Mesenchymal stem cell (in vitro differentiated cells and primary cell): ENCODE data around the gene SNCB.
"Not testable (repeated sequence)": the region's sequence is repeated elsewhere in the genome, so short reads cannot be mapped to it uniquely, and the experiment has no call there.

Source experiments
- DNase-seq: peaks from one replicate; pipeline ENCODE4 v3.0.0-alpha.2; 2013
- H2AFZ ChIP-seq: one replicate; pipeline ENCODE4 v1.6.1; 2013; ENCODE audit warnings: low read depth, mild to moderate bottlenecking, control low read depth, inconsistent platforms, low read length, moderate library complexity
- H2AK5ac ChIP-seq: 2 replicates; pipeline ENCODE4 v1.6.1; 2013; ENCODE audit warnings: low read length, moderate library complexity, mild to moderate bottlenecking, inconsistent platforms; ENCODE audit not compliant: severe bottlenecking
- H2BK120ac ChIP-seq: one replicate; pipeline ENCODE4 v1.6.1; 2013; ENCODE audit warnings: low read depth, mild to moderate bottlenecking, inconsistent platforms, low read length, moderate library complexity
- H2BK12ac ChIP-seq, 2 experiments: one replicate each; pipeline ENCODE4 v1.6.1; 2013; ENCODE audit warnings: inconsistent platforms in 2 of 2, low read length in 2 of 2, mild to moderate bottlenecking in 2 of 2, moderate library complexity in 2 of 2, control low read depth in 1 of 2
- H2BK15ac ChIP-seq: one replicate; pipeline ENCODE4 v1.6.1; 2013; ENCODE audit warnings: mild to moderate bottlenecking, low read depth, inconsistent platforms; ENCODE audit not compliant: poor library complexity, severe bottlenecking
- H2BK5ac ChIP-seq: 2 replicates; pipeline ENCODE4 v1.6.1; 2013; ENCODE audit warnings: low read depth, mild to moderate bottlenecking, low read length, control low read depth, inconsistent platforms; ENCODE audit not compliant: poor library complexity, severe bottlenecking
- H3K14ac ChIP-seq, 2 experiments: one replicate each; pipeline ENCODE4 v1.6.1; 2013; ENCODE audit warnings: inconsistent platforms in 2 of 2, low read length in 2 of 2, control low read depth in 1 of 2, mild to moderate bottlenecking in 1 of 2, moderate library complexity in 1 of 2
- H3K18ac ChIP-seq, 2 experiments: one replicate each; pipeline ENCODE4 v1.6.1; 2013; ENCODE audit warnings: inconsistent platforms in 2 of 2, low read length in 2 of 2, control low read depth in 1 of 2, low read depth in 1 of 2, mild to moderate bottlenecking in 1 of 2
- H3K23ac ChIP-seq, 2 experiments: one replicate each; pipeline ENCODE4 v1.6.1; 2013; ENCODE audit warnings: inconsistent platforms in 2 of 2, low read length in 2 of 2, mild to moderate bottlenecking in 2 of 2, moderate library complexity in 2 of 2, control low read depth in 1 of 2
- H3K27ac ChIP-seq: 2 replicates; pipeline ENCODE4 v1.5.1; 2013; ENCODE audit warnings: mild to moderate bottlenecking, moderate library complexity, low read length, control low read depth, inconsistent platforms; ENCODE audit not compliant: poor library complexity, severe bottlenecking
- H3K27me3 ChIP-seq, 2 experiments: 2 replicates each; pipeline versions ENCODE4 v1.6.1 to v1.7.0; 2013; ENCODE audit warnings: low read length in 2 of 2, mild to moderate bottlenecking in 2 of 2, moderate library complexity in 2 of 2, control low read depth in 1 of 2, inconsistent platforms in 1 of 2; ENCODE audit not compliant: control insufficient read depth in 1 of 2, insufficient read depth in 1 of 2
- H3K36me3 ChIP-seq, 2 experiments: 2 replicates each; pipeline versions ENCODE4 v1.6.1 to v1.7.0; 2013; ENCODE audit warnings: low read length in 2 of 2, control low read depth in 1 of 2, inconsistent platforms in 1 of 2, low read depth in 1 of 2, mild to moderate bottlenecking in 1 of 2; ENCODE audit not compliant: insufficient read depth in 2 of 2, control insufficient read depth in 1 of 2
- H3K4ac ChIP-seq, 2 experiments: one replicate each; pipeline ENCODE4 v1.6.1; 2013; ENCODE audit warnings: inconsistent platforms in 2 of 2, low read length in 2 of 2, mild to moderate bottlenecking in 2 of 2, moderate library complexity in 2 of 2, control low read depth in 1 of 2, low read depth in 1 of 2
- H3K4me1 ChIP-seq: 2 replicates; pipeline ENCODE4 v1.6.1; 2013; ENCODE audit warnings: low read depth, low read length, control low read depth; ENCODE audit not compliant: control insufficient read depth, insufficient read depth
- H3K4me2 ChIP-seq: 2 replicates; pipeline ENCODE4 v1.6.1; 2013; ENCODE audit warnings: low read length, mild to moderate bottlenecking, inconsistent platforms; ENCODE audit not compliant: poor library complexity, severe bottlenecking
- H3K4me3 ChIP-seq, 2 experiments: 2 replicates each; pipeline versions ENCODE4 v1.5.1 to v1.7.0; 2013; ENCODE audit warnings: low read length in 2 of 2, mild to moderate bottlenecking in 2 of 2, control low read depth in 1 of 2, low read depth in 1 of 2; ENCODE audit not compliant: insufficient read depth in 1 of 2
- H3K79me1 ChIP-seq: replicated peaks from 2 replicates; pipeline ENCODE4 v1.6.1; 2013; ENCODE audit warnings: mild to moderate bottlenecking, control low read depth, low read length, inconsistent platforms; ENCODE audit not compliant: poor library complexity, severe bottlenecking
- H3K9ac ChIP-seq: 2 replicates; pipeline ENCODE4 v1.7.0; 2013; ENCODE audit warnings: mild to moderate bottlenecking, low read length, moderate library complexity
- H3K9me3 ChIP-seq: 2 replicates; pipeline ENCODE4 v1.7.0; 2013; ENCODE audit warnings: mild to moderate bottlenecking, low read length; ENCODE audit not compliant: control insufficient read depth
- H4K8ac ChIP-seq: one replicate; pipeline ENCODE4 v1.6.1; 2013; ENCODE audit warnings: inconsistent platforms, mild to moderate bottlenecking, low read length, moderate library complexity
- H4K91ac ChIP-seq: one replicate; pipeline ENCODE4 v1.6.1; 2013; ENCODE audit warnings: mild to moderate bottlenecking, low read length, inconsistent platforms
- WGBS: methylation state at CpG from one replicate; pipeline ENCODE4 v1.1.7; 2013; ENCODE audit warnings: mixed read lengths; 5-methylcytosine and 5-hydroxymethylcytosine counted together

SNCB gene

GRCh38 chr5:176601901-176602482 is 28.3 kb downstream of the SNCB start:
- no peak overlapping the region for H3K23ac ChIP-seq
- no peak overlapping the region for H3K4ac ChIP-seq
- peak overlapping the region in 1 of 2 experiments; percentile 77 for H3K14ac ChIP-seq
- peaks cover 9 to 26% of the 10 kb centered on the region in 2 experiments for H3K36me3 ChIP-seq
- H4K91ac ChIP-seq, result no peak overlapping the region
- peaks cover 18% of the 10 kb centered on the region for H3K4me1 ChIP-seq
- no peak overlapping the region for H3K9ac ChIP-seq
- no peak overlapping the region for H2AK5ac ChIP-seq
- H3K27me3 ChIP-seq, result peaks cover 0 to 13% of the 10 kb centered on the region in 2 experiments
- H2BK15ac ChIP-seq, result no peak overlapping the region
- H3K4me3 ChIP-seq, result no peak overlapping the region
- no peak overlapping the region for H2BK12ac ChIP-seq
- H2AFZ ChIP-seq, result no peak overlapping the region
- no peak overlapping the region for H4K8ac ChIP-seq
- H3K9me3 ChIP-seq, result no peaks in the 10 kb centered on the region
- 86% methylated on average over 12 of the region's 12 CpGs for WGBS
- H2BK5ac ChIP-seq, result no peak overlapping the region
- H2BK120ac ChIP-seq, result no peak overlapping the region
- H3K27ac ChIP-seq, result no peak overlapping the region
- peaks cover 51% of the 10 kb centered on the region for H3K79me1 ChIP-seq
- no peak overlapping the region for H3K18ac ChIP-seq
- no peak overlapping the region for H3K4me2 ChIP-seq
- no peak for DNase-seq

- not testable (repeated sequence) for H3K18ac ChIP-seq, H4K8ac ChIP-seq, H3K4me3 ChIP-seq, H3K4me2 ChIP-seq, H3K27ac ChIP-seq, H3K23ac ChIP-seq, H2BK120ac ChIP-seq, H2BK15ac ChIP-seq, H3K14ac ChIP-seq, H2BK12ac ChIP-seq, H3K9ac ChIP-seq, H2BK5ac ChIP-seq, H4K91ac ChIP-seq, H2AFZ ChIP-seq, H2AK5ac ChIP-seq, H3K9me3 ChIP-seq, H3K4ac ChIP-seq
- Histone ChIP-seq H3K79me1 (peaks cover 46% of the 10 kb centered on the region), H3K4me1 (peaks cover 20% of the 10 kb centered on the region), H3K36me3 (peaks cover 9 to 25% of the 10 kb centered on the region in 2 experiments), H3K27me3 (peaks cover 0 to 16% of the 10 kb centered on the region in 2 experiments)
- DNase-seq, result peak; percentile 23
- WGBS, result 90% methylated on average over 19 of the region's 19 CpGs
Measured at GRCh38 chr5:176599749-176600430, 30.4 kb downstream of the SNCB start.

GRCh38 chr5:176597417-176598389 is 32.6 kb downstream of the SNCB start:
- peaks cover 38% of the 10 kb centered on the region for H3K79me1 ChIP-seq
- H2AK5ac ChIP-seq, result no peak overlapping the region
- no peaks in the 10 kb centered on the region for H3K9me3 ChIP-seq
- peak overlapping the region in 1 of 2 experiments; percentile 24 for H3K23ac ChIP-seq
- peaks cover 9 to 28% of the 10 kb centered on the region in 2 experiments for H3K36me3 ChIP-seq
- H3K4me2 ChIP-seq, result no peak overlapping the region
- H3K4me1 ChIP-seq, result peaks cover 16% of the 10 kb centered on the region
- H3K27ac ChIP-seq, result no peak overlapping the region
- no peak overlapping the region for H4K8ac ChIP-seq
- no peak overlapping the region for H2BK120ac ChIP-seq
- H3K4me3 ChIP-seq, result no peak overlapping the region
- no peak overlapping the region for H2BK5ac ChIP-seq
- WGBS, result 80% methylated on average over 47 of the region's 47 CpGs
- no peak overlapping the region for H2BK12ac ChIP-seq
- no peak overlapping the region for H3K18ac ChIP-seq
- H3K4ac ChIP-seq, result no peak overlapping the region
- no peak for DNase-seq
- H2BK15ac ChIP-seq, result peak overlapping the region; percentile 13
- no peak overlapping the region for H2AFZ ChIP-seq
- no peak overlapping the region for H4K91ac ChIP-seq
- H3K9ac ChIP-seq, result no peak overlapping the region
- H3K27me3 ChIP-seq, result peaks cover 0 to 16% of the 10 kb centered on the region in 2 experiments
- no peak overlapping the region for H3K14ac ChIP-seq
